Thyroid gland (tissue), 4 donors: Measurements from ENCODE around the gene SLC6A4. TPM values are rescaled to one million over a fixed set of nuclear protein-coding genes. Genes with fewer than 3 reads are reported as not detected.
"Not testable (repeated sequence)": the region's sequence is repeated elsewhere in the genome, so short reads cannot be mapped to it uniquely, and the experiment has no call there.

ENCODE experiments used
- DNase-seq, 2 donors: peaks; one replicate each; pipeline ENCODE4 v3.0.0-alpha.2; 2019
- H3K27ac ChIP-seq, 3 donors: fragments of 200-600 bp; sonication (generic); 1 replicate in 2 of 3; 2 replicates in 1 of 3; pipeline ENCODE4 v1.5.1; 2016 to 2019; ENCODE audit warnings: mild to moderate bottlenecking in 1 of 3, moderate library complexity in 1 of 3
- H3K27me3 ChIP-seq: fragments of 200-600 bp; sonication (generic); one replicate; pipeline ENCODE4 v1.5.1; 2019
- H3K36me3 ChIP-seq, 2 donors: fragments of 200-600 bp; sonication (generic); one replicate each; pipeline ENCODE4 v1.5.1; 2016 to 2019
- H3K4me1 ChIP-seq, 2 donors: fragments of 200-600 bp; sonication (generic); one replicate each; pipeline ENCODE4 v1.5.1; 2017 to 2019
- H3K4me3 ChIP-seq, 3 donors: fragments of 200-600 bp; sonication (generic); replicated peaks in 1 of 3; 1 replicate in 2 of 3; 2 replicates in 1 of 3; pipeline ENCODE4 v1.5.1; 2016; ENCODE audit warnings: mild to moderate bottlenecking in 1 of 3
- H3K9me3 ChIP-seq: fragments of 200-600 bp; sonication (generic); one replicate; pipeline ENCODE4 v1.5.1; 2017
- CTCF ChIP-seq, 6 experiments: fragments of 200-600 bp in 3 of 6; fragments of 450-650 bp in 3 of 6; sonication (generic) in 3 of 6; IDR thresholded peaks; one replicate each; pipeline ENCODE4 v1.5.1; 2016 to 2019; ENCODE audit warnings: antibody characterized with exemption in 6 of 6, mild to moderate bottlenecking in 2 of 6, inconsistent platforms in 1 of 6, moderate library complexity in 1 of 6
- POLR2A ChIP-seq, 2 donors: fragments of 450-650 bp; IDR thresholded peaks; one replicate each; pipeline ENCODE4 v1.6.1; 2017; ENCODE audit warnings: antibody characterized with exemption in 2 of 2, mild to moderate bottlenecking in 2 of 2, moderate library complexity in 1 of 2
- WGBS, 2 donors: methylation state at CpG; one replicate each; pipeline ENCODE4 v1.1.5; 2017; 5-methylcytosine and 5-hydroxymethylcytosine counted together
- intact Hi-C: fragments of 100-400 bp; cut with DNase I; formaldehyde crosslinking; loops from one replicate; pipeline ENCODE4 v1.15.1; 2023
- small RNA-seq: library from RNA; depleted of rRNA; stranded (forward); fragments of <200 nt; gene quantifications from one replicate; pipeline ENCODE3, GENCODE V24; 2016
- total RNA-seq, 4 donors: library from RNA; depleted of rRNA; stranded (reverse); fragments of >200 nt; gene quantifications; one replicate each; pipeline ENCODE4 v1.2.3, GENCODE V29; 2016

The SLC6A4 gene
- total RNA-seq, 4 donors from 2014 or later, result under 0.01 to 4.9 (median 0.20) TPM

- Histone ChIP-seq H3K36me3 (no peaks in the 10 kb centered on the region), H3K4me3 (no peak overlapping the region), H3K27ac (no peak overlapping the region), H3K9me3 (no peaks in the 10 kb centered on the region), H3K27me3 (no peaks in the 10 kb centered on the region), H3K4me1 (no peaks in the 10 kb centered on the region)
- TF ChIP-seq CTCF (IDR thresholded peaks at IDR 0.05) (no peak), POLR2A (IDR thresholded peaks at IDR 0.05) (no peak)
- intact Hi-C loops, result no loop called here
- DNase-seq, result no peak
Measured at GRCh38 chr17:30153463-30153862, 82.0 kb downstream of the SLC6A4 start.

- no peak overlapping the region for H3K4me3 ChIP-seq
- no peak for TF ChIP-seq CTCF (IDR thresholded peaks at IDR 0.05)
- no peaks in the 10 kb centered on the region for H3K27me3 ChIP-seq
- no peaks in the 10 kb centered on the region for H3K9me3 ChIP-seq
- DNase-seq, result no peak
- no peaks in the 10 kb centered on the region for H3K36me3 ChIP-seq
- WGBS, 2 donors, result 95 to 97% methylated on average over 4 of the region's 4 CpGs
- intact Hi-C loops, result no loop called here
- H3K4me1 ChIP-seq, result no peaks in the 10 kb centered on the region
- no peak overlapping the region for H3K27ac ChIP-seq
Measured at GRCh38 chr17:30151471-30151870, 84.0 kb downstream of the SLC6A4 start.

- no peak overlapping the region for H3K27ac ChIP-seq
- WGBS, 2 donors, result 89 to 100% methylated on average over 1 of the region's 1 CpG
- intact Hi-C loops, result no loop called here
- H3K4me3 ChIP-seq, result no peak overlapping the region
- H3K27me3 ChIP-seq, result no peaks in the 10 kb centered on the region
- H3K4me1 ChIP-seq, result peaks cover 0 to 4% of the 10 kb centered on the region in 2 donors
- no peak for DNase-seq
- no peak for TF ChIP-seq CTCF (IDR thresholded peaks at IDR 0.05)
- TF ChIP-seq POLR2A (IDR thresholded peaks at IDR 0.05), result no peak
- no peaks in the 10 kb centered on the region for H3K9me3 ChIP-seq
- H3K36me3 ChIP-seq, result no peaks in the 10 kb centered on the region
Measured at GRCh38 chr17:30148376-30148775, 87.1 kb downstream of the SLC6A4 start.

- H3K9me3 ChIP-seq, H3K27me3 ChIP-seq, intact Hi-C loops, DNase-seq, H3K36me3 ChIP-seq, H3K4me1 ChIP-seq, H3K27ac ChIP-seq, H3K4me3 ChIP-seq: not testable (repeated sequence)
- WGBS, 2 donors, result 96 to 97% methylated on average over 6 of the region's 6 CpGs
Measured at GRCh38 chr17:30147860-30148259, 87.6 kb downstream of the SLC6A4 start.

Small RNA genes within 50 kb of the gene (small RNA-seq; reads per million reads assigned to genes)
- gene RF00154, result 66.9 reads per million, percentile 96 among the genes with 10 or more reads in this experiment

Other genes with a start within 250 kb of the SLC6A4 start
- gene NSRP1, start 118.9 kb downstream of the SLC6A4 start, total RNA-seq, result 10 to 100 TPM; 21.3 to 33.3 (median 25.5) TPM
- gene BLMH, start 56.2 kb upstream of the SLC6A4 start, total RNA-seq, result 10 to 100 TPM; 17.5 to 31.7 (median 27.1) TPM
- not detected for gene TMIGD1, start 98.4 kb upstream of the SLC6A4 start, total RNA-seq
- 100 to 1,000 TPM in 1 of 4 donors, 10 to 100 TPM in 3; 58.2 to 102 (median 79.9) TPM for gene CPD, start 143.2 kb upstream of the SLC6A4 start, total RNA-seq
- 10 to 100 TPM; 36.3 to 70.4 (median 54.7) TPM for gene GOSR1, start 241.7 kb upstream of the SLC6A4 start, total RNA-seq